ENCODE data around the gene MEN1. TPM values are rescaled to one million over a fixed set of nuclear protein-coding genes. Genes with fewer than 3 reads are reported as not detected.

MEN1 gene
- total RNA-seq (10 to 100 TPM; 26.9 to 29.3 TPM), polyA plus RNA-seq (ENCODE audit: insufficient read length in 6 of 6) (10 to 100 TPM; 33.0 to 46.5 (median 38.9) TPM)
- long read RNA-seq, donor 1, transcript MEN1-215 (3 exons, 1,341 nt): major isoform, 5 of 11 reads
- long read RNA-seq, donor 1, partial matches to known transcripts: 0 of 11 reads
- long read RNA-seq, donor 1, other reads (novel, unspliced or antisense): 0 of 11 reads
- long read RNA-seq, donor 2, partial matches to known transcripts: 0 of 6 reads
- long read RNA-seq, donor 2, other reads (novel, unspliced or antisense): 0 of 6 reads
- long read RNA-seq, donor 3, partial matches to known transcripts: 0 of 3 reads
- long read RNA-seq, donor 3, other reads (novel, unspliced or antisense): 0 of 3 reads
- long read RNA-seq, donor 4: 0 reads
- long read RNA-seq, donor 5, partial matches to known transcripts: 0 of 6 reads
- long read RNA-seq, donor 5, other reads (novel, unspliced or antisense): 0 of 6 reads
- long read RNA-seq, donor 6, partial matches to known transcripts: 0 of 4 reads
- long read RNA-seq, donor 6, other reads (novel, unspliced or antisense): 0 of 4 reads
- long read RNA-seq, donor 7, partial matches to known transcripts: 0 of 6 reads
- long read RNA-seq, donor 7, other reads (novel, unspliced or antisense): 0 of 6 reads
- long read RNA-seq, donor 8, transcript MEN1-207 (9 exons, 3,150 nt): major isoform, 7 of 20 reads
- long read RNA-seq, donor 8, partial matches to known transcripts: 0 of 20 reads
- long read RNA-seq, donor 8, other reads (novel, unspliced or antisense): 7 of 20 reads
- long read RNA-seq, donor 9: 0 reads
- long read RNA-seq, donor 10, partial matches to known transcripts: 0 of 4 reads
- long read RNA-seq, donor 10, other reads (novel, unspliced or antisense): 4 of 4 reads
- long read RNA-seq, donor 11, partial matches to known transcripts: 0 of 7 reads
- long read RNA-seq, donor 11, other reads (novel, unspliced or antisense): 0 of 7 reads
- long read RNA-seq, donor 12, transcript MEN1-207 (9 exons, 3,150 nt): major isoform, 5 of 10 reads
- long read RNA-seq, donor 12, partial matches to known transcripts: 0 of 10 reads
- long read RNA-seq, donor 12, other reads (novel, unspliced or antisense): 0 of 10 reads

GRCh38 chr11:64810271-64810890 is at the start of gene MEN1:
Gene MEN1, minus strand, starts transcription at chr11:64810551. Its CDS starts 442 bp downstream, at chr11:64810109.
- Histone ChIP-seq H3K9me3 (no peaks in the 10 kb centered on the region), H3K4me1 (peaks cover 6 to 20% of the 10 kb centered on the region in 2 donors), H3K27ac (peak within 1 kb of the TSS; percentile 17 to 65), H3K4me3 (peak within 1 kb of the TSS; percentile 77 to 91), H3K27me3 (no peaks in the 10 kb centered on the region), H3K36me3 (peaks cover 0 to 21% of the 10 kb centered on the region in 2 donors)
- no peak for TF ChIP-seq CTCF (IDR thresholded peaks at IDR 0.05)
- intact Hi-C loops (cut with DNase I): no loop called here
- ATAC-seq (peak; percentile 99), DNase-seq (peak; percentile 92 to 97 (median 96))

GRCh38 chr11:64859542-64860414 is 49.4 kb upstream of the MEN1 start:
- ATAC-seq: no peak
- intact Hi-C loops (cut with DNase I): no loop called here
- Histone ChIP-seq H3K27me3 (no peaks in the 10 kb centered on the region), H3K4me3 (peak overlapping the region in 1 of 2 donors; percentile 17), H3K4me1 (peaks cover 62 to 100% of the 10 kb centered on the region in 2 donors), H3K36me3 (peaks cover 0 to 48% of the 10 kb centered on the region in 2 donors), H3K27ac (peak overlapping the region; percentile 36 to 92), H3K9me3 (no peaks in the 10 kb centered on the region)
- TF ChIP-seq CTCF (IDR thresholded peaks at IDR 0.05): no peak
- DNase-seq: peak in 1 of 4 donors; percentile 75

GRCh38 chr11:64858467-64859263 is 48.3 kb upstream of the MEN1 start:
- peaks cover 62 to 100% of the 10 kb centered on the region in 2 donors for H3K4me1 ChIP-seq
- intact Hi-C loops (cut with DNase I): no loop called here

More at GRCh38 chr11:64858467-64859263, 48.3 kb upstream of the MEN1 start:
- no peak for ATAC-seq
- peaks cover 0 to 59% of the 10 kb centered on the region in 2 donors for H3K36me3 ChIP-seq
- peak in 1 of 4 donors; percentile 85 for DNase-seq
- H3K4me3 ChIP-seq: peak overlapping the region in 1 of 2 donors; percentile 17
- no peaks in the 10 kb centered on the region for H3K27me3 ChIP-seq
- TF ChIP-seq CTCF (IDR thresholded peaks at IDR 0.05): no peak
- no peaks in the 10 kb centered on the region for H3K9me3 ChIP-seq
- peak overlapping the region; percentile 35 to 92 for H3K27ac ChIP-seq
